ENCODE results near the gene HMCN2. TPM values are rescaled to one million over a fixed set of nuclear protein-coding genes. Genes with fewer than 3 reads are reported as not detected.

The HMCN2 gene
- total and polyA plus RNA-seq, 2 donors (not counting 3 experiments of a cell fraction or from before 2014, with no cell fraction given): 0.04 to 0.24 TPM

GRCh38 chr9:130458027-130458803 lies 192.7 kb downstream of the HMCN2 start:
- Histone ChIP-seq H3K27me3 (ENCODE audit: control insufficient read depth in 2 of 2, insufficient read depth in 2 of 2, low read length in 2 of 2) (no peaks in the 10 kb centered on the region), H3K9me1 (replicated peaks; ENCODE audit: control insufficient read depth, extremely low read depth, insufficient read depth, low read length) (no peaks in the 10 kb centered on the region), H2AFZ (ENCODE audit: low read depth, low read length) (no peak overlapping the region), H3K79me2 (ENCODE audit: control insufficient read depth, insufficient read depth, low read length) (no peaks in the 10 kb centered on the region), H3K4me1 (ENCODE audit: control insufficient read depth, extremely low read depth, insufficient read depth, low read length) (peaks cover 10% of the 10 kb centered on the region), H4K20me1 (replicated peaks; ENCODE audit: control insufficient read depth, extremely low read depth, insufficient read depth, low read length) (no peaks in the 10 kb centered on the region), H3K9me3 (replicated peaks; ENCODE audit: control insufficient read depth, insufficient read depth, low read length) (no peaks in the 10 kb centered on the region), H3K36me3 (ENCODE audit: control insufficient read depth in 2 of 2, extremely low read depth in 1 of 2, insufficient read depth in 2 of 2, low read length in 2 of 2) (no peaks in the 10 kb centered on the region), H3K9ac (replicated peaks; ENCODE audit: extremely low read depth, insufficient read depth, low read length) (no peak overlapping the region), H3K4me2 (ENCODE audit: insufficient read depth, low read length) (no peak overlapping the region), H3K27ac (ENCODE audit: insufficient read depth, low read depth, low read length) (no peak overlapping the region), H3K4me3 (replicated peaks in 1 of 3; ENCODE audit: insufficient read depth in 1 of 3, low read depth in 1 of 3, low read length in 3 of 3) (no peak overlapping the region)
- intact Hi-C loops (cut with micrococcal nuclease) (no loop called here), dilution Hi-C loops (cut with MboI; ENCODE audit: extremely low pct_ligation_motif_present, low sequenced_read_pairs) (no loop called here)
- CTCF ChIA-PET: interaction anchor here (0.7 to 10.3 kb wide), 3 partner anchors 160 to 226 kb away, joined by 3 to 163 read pairs (median 17); no protein-coding TSS in a partner anchor
- BruUV-seq (replicated peaks): no TSS peak
- POLR2A ChIA-PET: no interaction called here
- TF ChIP-seq CTCF (IDR thresholded peaks at IDR 0.05; ENCODE audit: extremely low read depth in 1 of 2, insufficient read depth in 1 of 2, low read depth in 1 of 2, low read length in 2 of 2): no peak
- no peak for TF ChIP-seq MAX (IDR thresholded peaks at IDR 0.05; ENCODE audit: insufficient read depth, insufficient read length)
- TF ChIP-seq MYC (IDR thresholded peaks at IDR 0.05; ENCODE audit: low read depth, low read length): no peak
- no peak for TF ChIP-seq POLR2A (IDR thresholded peaks at IDR 0.05; ENCODE audit: low read depth, low read length)
- no peak for TF ChIP-seq GATA2 (IDR thresholded peaks at IDR 0.05; ENCODE audit: insufficient read depth, insufficient read length, low read depth, low read length)
- no peak for TF ChIP-seq JUN (IDR thresholded peaks at IDR 0.05; ENCODE audit: borderline replicate concordance, insufficient read depth, insufficient read length, low read depth)
- TF ChIP-seq FOS (IDR thresholded peaks at IDR 0.05; ENCODE audit: borderline replicate concordance, insufficient read depth, low read length): no peak
- TF ChIP-seq POLR2AphosphoS5 (IDR thresholded peaks at IDR 0.05; ENCODE audit: insufficient read depth, low read depth, low read length): no peak
- no peak for TF ChIP-seq EZH2 (IDR thresholded peaks at IDR 0.05; ENCODE audit: borderline replicate concordance, low read depth, low read length, severe bottlenecking)
- DNase-seq (ENCODE audit: low read depth, low spot score) (no peak), FAIRE-seq (no peak)
